ENCODE results near the gene COQ4. TPM values are rescaled to one million over a fixed set of nuclear protein-coding genes. Genes with fewer than 3 reads are reported as not detected.
A peak's percentile ranks its signal among the peaks of the same experiment; 100 is the strongest.

COQ4 gene
- polyA plus RNA-seq, 1 of the 3 experiments (the other 2 are of a cell fraction): 57.2 TPM

DNA sequence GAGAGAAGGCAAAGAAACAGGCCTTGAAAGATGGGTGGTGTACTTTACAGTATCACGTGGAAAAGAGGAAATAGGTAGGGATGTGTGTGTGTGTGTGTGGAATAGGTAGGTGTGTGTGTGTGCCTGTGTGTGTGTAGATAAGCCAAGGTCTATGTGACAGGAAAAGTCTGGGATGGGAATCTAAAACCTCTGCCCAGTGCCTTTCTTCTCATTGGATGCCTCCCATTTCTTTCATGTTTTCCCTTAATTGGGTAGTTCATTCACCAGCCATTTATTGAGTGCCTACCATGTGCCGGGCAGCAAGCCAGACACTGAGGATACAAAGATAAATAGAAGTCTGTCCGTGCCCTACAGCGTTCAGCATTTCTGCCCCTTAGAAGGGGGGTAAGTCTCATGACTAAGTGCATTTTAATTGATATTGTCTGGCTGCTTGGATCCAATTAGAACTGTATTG lies 49.6 kb downstream of the COQ4 start:
- Histone ChIP-seq H3K4me1 (ENCODE audit: control insufficient read depth in 1 of 2, insufficient read depth in 2 of 2, low read depth in 1 of 2, low read length in 1 of 2) (peaks cover 0 to 20% of the 10 kb centered on the region in 2 experiments; a peak in 2 of 4 replicates), H4K20me1 (ENCODE audit: insufficient read depth) (no peaks in the 10 kb centered on the region), H3K9me3 (no peaks in the 10 kb centered on the region), H3K4me3 (ENCODE audit: low read depth in 2 of 2, low read length in 1 of 2) (peak overlapping the region; percentile 78 to 87), H3F3A (replicated peaks; ENCODE audit: insufficient read depth) (peaks cover 19% of the 10 kb centered on the region), H3K27ac (ENCODE audit: low read depth in 2 of 2, low read length in 1 of 2) (peak overlapping the region; percentile 76 to 89; a peak in 3 of 4 replicates), H3K9me2 (no peaks in the 10 kb centered on the region), H3K27me3 (ENCODE audit: insufficient read depth) (no peaks in the 10 kb centered on the region), H3K4me2 (peak overlapping the region; percentile 86), H2AFZ (ENCODE audit: low read depth) (no peak overlapping the region), H3K36me3 (replicated peaks in 1 of 2; ENCODE audit: control insufficient read depth in 1 of 2, insufficient read depth in 2 of 2, low read length in 1 of 2) (peaks cover 0 to 4% of the 10 kb centered on the region in 2 experiments), H3K79me2 (ENCODE audit: insufficient read depth) (peaks cover 66% of the 10 kb centered on the region), H3K9ac (peak overlapping the region; percentile 92)
- DNase-seq: no peak
- WGBS (ENCODE audit: low lambda C conversion rate): 9% methylated on average over 4 of the region's 4 CpGs
- TF ChIP-seq MAX (IDR thresholded peaks at IDR 0.05; ENCODE audit: low read depth) (0 out of 2 replicates have a peak, but pooled peaks have one; percentile 44), SMC3 (IDR thresholded peaks at IDR 0.05; ENCODE audit: low read depth, low read length) (no peak)
- ChIA-PET POLR2A (interaction anchor here (1.9 to 2.2 kb wide), 2 partner anchors 10 kb away, joined by 5 to 11 read pairs; no protein-coding TSS in a partner anchor), CTCF (interaction anchor here (2.9 to 5.9 kb wide), 3 partner anchors 11 to 47 kb away, joined by 15 to 42 read pairs (median 35); partner anchors contain the start of gene CERCAM)

- Histone ChIP-seq H4K20me1 (ENCODE audit: insufficient read depth) (no peaks in the 10 kb centered on the region), H3K9ac (peak overlapping the region; percentile 92; the same call in 1 of the 2 replicates), H3K4me2 (peak overlapping the region; percentile 86), H3K9me3 (no peaks in the 10 kb centered on the region), H3K4me3 (ENCODE audit: low read depth in 2 of 2, low read length in 1 of 2) (peak overlapping the region in 1 of 2 experiments; percentile 78; a peak in 2 of 4 replicates), H2AFZ (ENCODE audit: low read depth) (no peak overlapping the region), H3K4me1 (ENCODE audit: control insufficient read depth in 1 of 2, insufficient read depth in 2 of 2, low read depth in 1 of 2, low read length in 1 of 2) (peaks cover 0 to 20% of the 10 kb centered on the region in 2 experiments; a peak in 2 of 4 replicates), H3K27me3 (ENCODE audit: insufficient read depth) (no peaks in the 10 kb centered on the region), H3K9me2 (no peaks in the 10 kb centered on the region), H3K79me2 (ENCODE audit: insufficient read depth) (peaks cover 71% of the 10 kb centered on the region), H3K36me3 (replicated peaks in 1 of 2; ENCODE audit: control insufficient read depth in 1 of 2, insufficient read depth in 2 of 2, low read length in 1 of 2) (peaks cover 0 to 5% of the 10 kb centered on the region in 2 experiments), H3K27ac (ENCODE audit: low read depth in 2 of 2, low read length in 1 of 2) (peak overlapping the region; percentile 36 to 89; a peak in 2 of 4 replicates), H3F3A (replicated peaks; ENCODE audit: insufficient read depth) (peaks cover 19% of the 10 kb centered on the region)
- ChIA-PET POLR2A (no interaction called here), CTCF (interaction anchor here (3.9 kb wide), 1 partner anchor 12 kb away, joined by 42 read pairs; no protein-coding TSS in a partner anchor)
- WGBS (ENCODE audit: low lambda C conversion rate): 23% methylated on average over 1 of the region's 1 CpG
- TF ChIP-seq, protein P1, sequence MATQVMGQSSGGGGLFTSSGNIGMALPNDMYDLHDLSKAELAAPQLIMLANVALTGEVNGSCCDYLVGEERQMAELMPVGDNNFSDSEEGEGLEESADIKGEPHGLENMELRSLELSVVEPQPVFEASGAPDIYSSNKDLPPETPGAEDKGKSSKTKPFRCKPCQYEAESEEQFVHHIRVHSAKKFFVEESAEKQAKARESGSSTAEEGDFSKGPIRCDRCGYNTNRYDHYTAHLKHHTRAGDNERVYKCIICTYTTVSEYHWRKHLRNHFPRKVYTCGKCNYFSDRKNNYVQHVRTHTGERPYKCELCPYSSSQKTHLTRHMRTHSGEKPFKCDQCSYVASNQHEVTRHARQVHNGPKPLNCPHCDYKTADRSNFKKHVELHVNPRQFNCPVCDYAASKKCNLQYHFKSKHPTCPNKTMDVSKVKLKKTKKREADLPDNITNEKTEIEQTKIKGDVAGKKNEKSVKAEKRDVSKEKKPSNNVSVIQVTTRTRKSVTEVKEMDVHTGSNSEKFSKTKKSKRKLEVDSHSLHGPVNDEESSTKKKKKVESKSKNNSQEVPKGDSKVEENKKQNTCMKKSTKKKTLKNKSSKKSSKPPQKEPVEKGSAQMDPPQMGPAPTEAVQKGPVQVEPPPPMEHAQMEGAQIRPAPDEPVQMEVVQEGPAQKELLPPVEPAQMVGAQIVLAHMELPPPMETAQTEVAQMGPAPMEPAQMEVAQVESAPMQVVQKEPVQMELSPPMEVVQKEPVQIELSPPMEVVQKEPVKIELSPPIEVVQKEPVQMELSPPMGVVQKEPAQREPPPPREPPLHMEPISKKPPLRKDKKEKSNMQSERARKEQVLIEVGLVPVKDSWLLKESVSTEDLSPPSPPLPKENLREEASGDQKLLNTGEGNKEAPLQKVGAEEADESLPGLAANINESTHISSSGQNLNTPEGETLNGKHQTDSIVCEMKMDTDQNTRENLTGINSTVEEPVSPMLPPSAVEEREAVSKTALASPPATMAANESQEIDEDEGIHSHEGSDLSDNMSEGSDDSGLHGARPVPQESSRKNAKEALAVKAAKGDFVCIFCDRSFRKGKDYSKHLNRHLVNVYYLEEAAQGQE (IDR thresholded peaks at IDR 0.05; ENCODE audit: low read depth, low read length): no peak
- no peak for TF ChIP-seq RAD21 (IDR thresholded peaks at IDR 0.05; ENCODE audit: low read length)
- TF ChIP-seq, protein P2, sequence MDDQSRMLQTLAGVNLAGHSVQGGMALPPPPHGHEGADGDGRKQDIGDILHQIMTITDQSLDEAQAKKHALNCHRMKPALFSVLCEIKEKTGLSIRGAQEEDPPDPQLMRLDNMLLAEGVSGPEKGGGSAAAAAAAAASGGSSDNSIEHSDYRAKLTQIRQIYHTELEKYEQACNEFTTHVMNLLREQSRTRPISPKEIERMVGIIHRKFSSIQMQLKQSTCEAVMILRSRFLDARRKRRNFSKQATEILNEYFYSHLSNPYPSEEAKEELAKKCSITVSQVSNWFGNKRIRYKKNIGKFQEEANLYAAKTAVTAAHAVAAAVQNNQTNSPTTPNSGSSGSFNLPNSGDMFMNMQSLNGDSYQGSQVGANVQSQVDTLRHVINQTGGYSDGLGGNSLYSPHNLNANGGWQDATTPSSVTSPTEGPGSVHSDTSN (IDR thresholded peaks at IDR 0.05): no peak
- TF ChIP-seq RCOR1 (IDR thresholded peaks at IDR 0.05; ENCODE audit: low read length): no peak
- TF ChIP-seq SMC3 (IDR thresholded peaks at IDR 0.05; ENCODE audit: low read depth, low read length): no peak
- TF ChIP-seq, protein P3, sequence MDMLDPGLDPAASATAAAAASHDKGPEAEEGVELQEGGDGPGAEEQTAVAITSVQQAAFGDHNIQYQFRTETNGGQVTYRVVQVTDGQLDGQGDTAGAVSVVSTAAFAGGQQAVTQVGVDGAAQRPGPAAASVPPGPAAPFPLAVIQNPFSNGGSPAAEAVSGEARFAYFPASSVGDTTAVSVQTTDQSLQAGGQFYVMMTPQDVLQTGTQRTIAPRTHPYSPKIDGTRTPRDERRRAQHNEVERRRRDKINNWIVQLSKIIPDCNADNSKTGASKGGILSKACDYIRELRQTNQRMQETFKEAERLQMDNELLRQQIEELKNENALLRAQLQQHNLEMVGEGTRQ (IDR thresholded peaks at IDR 0.05; ENCODE audit: borderline replicate concordance, low read depth, low read length): no peak
- TF ChIP-seq, protein P4, sequence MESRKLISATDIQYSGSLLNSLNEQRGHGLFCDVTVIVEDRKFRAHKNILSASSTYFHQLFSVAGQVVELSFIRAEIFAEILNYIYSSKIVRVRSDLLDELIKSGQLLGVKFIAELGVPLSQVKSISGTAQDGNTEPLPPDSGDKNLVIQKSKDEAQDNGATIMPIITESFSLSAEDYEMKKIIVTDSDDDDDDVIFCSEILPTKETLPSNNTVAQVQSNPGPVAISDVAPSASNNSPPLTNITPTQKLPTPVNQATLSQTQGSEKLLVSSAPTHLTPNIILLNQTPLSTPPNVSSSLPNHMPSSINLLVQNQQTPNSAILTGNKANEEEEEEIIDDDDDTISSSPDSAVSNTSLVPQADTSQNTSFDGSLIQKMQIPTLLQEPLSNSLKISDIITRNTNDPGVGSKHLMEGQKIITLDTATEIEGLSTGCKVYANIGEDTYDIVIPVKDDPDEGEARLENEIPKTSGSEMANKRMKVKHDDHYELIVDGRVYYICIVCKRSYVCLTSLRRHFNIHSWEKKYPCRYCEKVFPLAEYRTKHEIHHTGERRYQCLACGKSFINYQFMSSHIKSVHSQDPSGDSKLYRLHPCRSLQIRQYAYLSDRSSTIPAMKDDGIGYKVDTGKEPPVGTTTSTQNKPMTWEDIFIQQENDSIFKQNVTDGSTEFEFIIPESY (IDR thresholded peaks at IDR 0.05; ENCODE audit: borderline replicate concordance, low read depth): no peak
- DNase-seq: no peak
Measured at GRCh38 chr9:128372784-128373183, 50.1 kb downstream of the COQ4 start.

Data from SK-N-SH (cell line).